Measurements from ENCODE around the gene UXS1.

Gene UXS1

GRCh38 chr2:106094131-106094841 is 99.8 kb downstream of the UXS1 start:
- Histone ChIP-seq H3K79me2 (ENCODE audit: insufficient read depth, low read length) (no peaks in the 10 kb centered on the region), H3K9me2 (replicated peaks; ENCODE audit: low read depth, low read length) (no peaks in the 10 kb centered on the region), H3K4me3 (ENCODE audit: low read length, poor library complexity, severe bottlenecking) (peak overlapping the region; percentile 57), H3K27me3 (ENCODE audit: insufficient read depth, low read length, poor library complexity, severe bottlenecking) (no peaks in the 10 kb centered on the region), H3F3A (ENCODE audit: low read depth) (peaks cover 7% of the 10 kb centered on the region; the same call in 1 of the 2 replicates), H3K9me3 (ENCODE audit: insufficient read depth, low read depth, low read length) (0 out of 2 replicates have a peak, but pooled peaks cover under 1% of the 10 kb centered on the region), H4K20me1 (ENCODE audit: insufficient read depth, low read length, poor library complexity, severe bottlenecking) (no peaks in the 10 kb centered on the region), H3K4me1 (ENCODE audit: insufficient read depth, low read length, poor library complexity, severe bottlenecking) (peaks cover 49% of the 10 kb centered on the region), H3K36me3 (ENCODE audit: insufficient read depth, low read length) (peaks cover 33% of the 10 kb centered on the region; the same call in 1 of the 2 replicates), H3K4me2 (ENCODE audit: low read depth, low read length, poor library complexity, severe bottlenecking) (peak overlapping the region; percentile 80), H2AFZ (ENCODE audit: low read length) (peak overlapping the region; percentile 16; the same call in 1 of the 2 replicates), H3K9ac (ENCODE audit: low read depth, low read length, poor library complexity, severe bottlenecking) (peak overlapping the region; percentile 61)
- TF ChIP-seq CTCF (conservative IDR thresholded peaks at IDR 0.05; ENCODE audit: low read length) (no peak), EZH2phosphoT487 (IDR thresholded peaks at IDR 0.05; ENCODE audit: borderline replicate concordance) (no peak)

- Histone ChIP-seq H4K20me1 (ENCODE audit: insufficient read depth, low read length, poor library complexity, severe bottlenecking) (no peaks in the 10 kb centered on the region), H3K9me2 (replicated peaks; ENCODE audit: low read depth, low read length) (no peaks in the 10 kb centered on the region), H2AFZ (ENCODE audit: low read length) (no peak overlapping the region), H3K79me2 (ENCODE audit: insufficient read depth, low read length) (no peaks in the 10 kb centered on the region), H3K4me2 (ENCODE audit: low read depth, low read length, poor library complexity, severe bottlenecking) (no peak overlapping the region), H3K9ac (ENCODE audit: low read depth, low read length, poor library complexity, severe bottlenecking) (no peak overlapping the region), H3F3A (ENCODE audit: low read depth) (peaks cover 7% of the 10 kb centered on the region; the same call in 1 of the 2 replicates), H3K27me3 (ENCODE audit: insufficient read depth, low read length, poor library complexity, severe bottlenecking) (no peaks in the 10 kb centered on the region), H3K4me3 (ENCODE audit: low read length, poor library complexity, severe bottlenecking) (no peak overlapping the region), H3K36me3 (ENCODE audit: insufficient read depth, low read length) (peaks cover 17% of the 10 kb centered on the region; the same call in 1 of the 2 replicates), H3K9me3 (ENCODE audit: insufficient read depth, low read depth, low read length) (peaks cover 13% of the 10 kb centered on the region), H3K4me1 (ENCODE audit: insufficient read depth, low read length, poor library complexity, severe bottlenecking) (peaks cover 41% of the 10 kb centered on the region)
- TF ChIP-seq CTCF (conservative IDR thresholded peaks at IDR 0.05; ENCODE audit: low read length) (no peak), EZH2phosphoT487 (IDR thresholded peaks at IDR 0.05; ENCODE audit: borderline replicate concordance) (no peak)
These were observed 103.0 kb downstream of the UXS1 start for GRCh38 chr2:106090916-106091618.

- H3K4me2 ChIP-seq (ENCODE audit: low read depth, low read length, poor library complexity, severe bottlenecking): no peak overlapping the region
- TF ChIP-seq EZH2phosphoT487 (IDR thresholded peaks at IDR 0.05; ENCODE audit: borderline replicate concordance) (no peak), CTCF (conservative IDR thresholded peaks at IDR 0.05; ENCODE audit: low read length) (no peak)
- H3K4me1 ChIP-seq (ENCODE audit: insufficient read depth, low read length, poor library complexity, severe bottlenecking): peaks cover 28% of the 10 kb centered on the region
- H2AFZ ChIP-seq (ENCODE audit: low read length): no peak overlapping the region
- H4K20me1 ChIP-seq (ENCODE audit: insufficient read depth, low read length, poor library complexity, severe bottlenecking): no peaks in the 10 kb centered on the region
- H3K9me2 ChIP-seq (replicated peaks; ENCODE audit: low read depth, low read length): no peaks in the 10 kb centered on the region
- peaks cover 17% of the 10 kb centered on the region; the same call in 1 of the 2 replicates for H3K36me3 ChIP-seq (ENCODE audit: insufficient read depth, low read length)
- peaks cover 13% of the 10 kb centered on the region for H3K9me3 ChIP-seq (ENCODE audit: insufficient read depth, low read depth, low read length)
- H3K4me3 ChIP-seq (ENCODE audit: low read length, poor library complexity, severe bottlenecking): no peak overlapping the region
- H3F3A ChIP-seq (ENCODE audit: low read depth): 0 out of 2 replicates have a peak, but pooled peaks cover 7% of the 10 kb centered on the region
- no peaks in the 10 kb centered on the region for H3K79me2 ChIP-seq (ENCODE audit: insufficient read depth, low read length)
- no peak overlapping the region for H3K9ac ChIP-seq (ENCODE audit: low read depth, low read length, poor library complexity, severe bottlenecking)
- H3K27me3 ChIP-seq (ENCODE audit: insufficient read depth, low read length, poor library complexity, severe bottlenecking): no peaks in the 10 kb centered on the region
These were observed 104.5 kb downstream of the UXS1 start for GRCh38 chr2:106089611-106090010.

All from Loucy (cell line).